ENCODE data around the gene MRPL49. TPM values are rescaled to one million over a fixed set of nuclear protein-coding genes. Genes with fewer than 3 reads are reported as not detected.

Gene MRPL49
- total and polyA plus RNA-seq, 9 of the 15 experiments (the other 6 are each of a cell fraction or from before 2014, with no cell fraction given): 74.3 to 132 (median 91.2) TPM

DNA sequence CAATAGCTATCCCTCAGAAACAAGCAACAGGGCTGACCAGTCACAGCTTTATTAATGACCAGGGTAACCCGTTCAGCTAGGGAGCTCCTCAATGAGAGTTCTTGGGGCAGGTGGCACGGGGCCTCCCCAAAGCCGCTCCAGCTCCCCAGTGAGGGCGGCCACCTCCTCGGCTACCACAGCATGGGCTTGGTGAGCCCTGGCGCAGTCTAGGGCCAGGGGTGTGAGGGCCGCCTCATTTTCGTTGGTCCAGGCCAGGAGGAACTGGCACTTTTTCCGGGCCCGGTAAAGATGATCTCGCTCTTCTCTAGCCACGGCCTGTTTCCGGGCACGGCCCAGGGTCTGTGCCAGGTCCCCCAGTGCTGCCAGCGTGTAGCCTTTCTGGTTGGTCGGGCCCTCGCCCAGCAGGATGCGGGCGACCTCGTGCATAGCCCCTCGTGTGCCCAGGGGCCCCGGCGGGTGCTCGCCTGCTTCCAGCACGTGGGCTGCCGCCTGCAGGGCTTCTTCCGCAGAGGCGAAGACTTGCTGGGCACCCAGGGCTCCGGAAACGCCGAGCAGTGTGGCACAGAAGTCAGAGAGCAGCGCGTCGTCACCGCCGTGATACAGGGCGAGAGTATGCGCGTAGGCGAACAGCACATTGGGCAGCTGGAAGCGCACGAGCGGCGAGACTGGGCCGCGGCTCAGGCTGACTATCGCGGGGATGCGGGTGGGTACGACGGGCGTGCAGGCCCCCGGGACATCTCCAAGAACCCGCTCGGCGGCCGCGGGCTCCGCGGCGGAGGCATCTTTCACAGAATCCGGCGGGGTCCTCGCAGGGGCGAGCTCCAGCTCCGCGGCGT, 5.5 kb upstream of the MRPL49 start (continued):
- TF ChIP-seq SMAD2 (IDR thresholded peaks at IDR 0.05; ENCODE audit: low read depth, low read length) (no peak), HBP1 (CRISPR knock-in tag; IDR thresholded peaks at IDR 0.05) (no peak), OTX1 (CRISPR knock-in tag; IDR thresholded peaks at IDR 0.05) (no peak), RFX7 (CRISPR knock-in tag; IDR thresholded peaks at IDR 0.05) (no peak), NBN (IDR thresholded peaks at IDR 0.05; ENCODE audit: low read depth) (no peak), FOS (IDR thresholded peaks at IDR 0.05; ENCODE audit: extremely low read depth, insufficient read length) (no peak), ZNF316 (IDR thresholded peaks at IDR 0.05) (no peak), FOXK1 (CRISPR knock-in tag; IDR thresholded peaks at IDR 0.05; ENCODE audit: borderline replicate concordance) (peak; percentile 44; the same call in 1 of the 2 replicates), ZNF75A (CRISPR knock-in tag; IDR thresholded peaks at IDR 0.05) (no peak), ZNF408 (CRISPR knock-in tag; IDR thresholded peaks at IDR 0.05; ENCODE audit: low read depth) (no peak), ZNF431 (CRISPR knock-in tag; IDR thresholded peaks at IDR 0.05) (peak; percentile 30; the same call in 1 of the 2 replicates), RFX1 (IDR thresholded peaks at IDR 0.05) (no peak), ZNF398 (CRISPR knock-in tag; IDR thresholded peaks at IDR 0.05) (no peak), CCNT2 (IDR thresholded peaks at IDR 0.05; ENCODE audit: borderline replicate concordance, extremely low read depth, insufficient read length, low read depth, low read length) (peak; percentile 10), ZBTB11 (CRISPR knock-in tag; IDR thresholded peaks at IDR 0.05) (no peak)
- TF ChIP-seq, protein P1, sequence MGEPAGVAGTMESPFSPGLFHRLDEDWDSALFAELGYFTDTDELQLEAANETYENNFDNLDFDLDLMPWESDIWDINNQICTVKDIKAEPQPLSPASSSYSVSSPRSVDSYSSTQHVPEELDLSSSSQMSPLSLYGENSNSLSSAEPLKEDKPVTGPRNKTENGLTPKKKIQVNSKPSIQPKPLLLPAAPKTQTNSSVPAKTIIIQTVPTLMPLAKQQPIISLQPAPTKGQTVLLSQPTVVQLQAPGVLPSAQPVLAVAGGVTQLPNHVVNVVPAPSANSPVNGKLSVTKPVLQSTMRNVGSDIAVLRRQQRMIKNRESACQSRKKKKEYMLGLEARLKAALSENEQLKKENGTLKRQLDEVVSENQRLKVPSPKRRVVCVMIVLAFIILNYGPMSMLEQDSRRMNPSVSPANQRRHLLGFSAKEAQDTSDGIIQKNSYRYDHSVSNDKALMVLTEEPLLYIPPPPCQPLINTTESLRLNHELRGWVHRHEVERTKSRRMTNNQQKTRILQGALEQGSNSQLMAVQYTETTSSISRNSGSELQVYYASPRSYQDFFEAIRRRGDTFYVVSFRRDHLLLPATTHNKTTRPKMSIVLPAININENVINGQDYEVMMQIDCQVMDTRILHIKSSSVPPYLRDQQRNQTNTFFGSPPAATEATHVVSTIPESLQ (CRISPR knock-in tag; IDR thresholded peaks at IDR 0.05): no peak
